MM.1S (cell line): ENCODE results near the gene IQSEC1.

Experiments
- EZH2 ChIP-seq: fragments of 300-600 bp; sonication (generic); optimal IDR thresholded peaks from 2 replicates; pipeline ENCODE3; 2017; ENCODE audit warnings: low read depth, mild to moderate bottlenecking, antibody characterized with exemption, low read length, mixed read lengths
- EZH2phosphoT487 ChIP-seq: fragments of 300-600 bp; sonication (generic); IDR thresholded peaks from 2 replicates; pipeline ENCODE4 v1.6.1; 2018; ENCODE audit warnings: antibody characterized with exemption, low read length
- TF ChIP-seq, protein P1 (sequence below): fragments of 300-600 bp; sonication (generic); IDR thresholded peaks from 2 replicates; pipeline ENCODE4 v1.5.1; 2016; ENCODE audit warnings: antibody characterized with exemption, low read length, mixed read lengths

DNA sequence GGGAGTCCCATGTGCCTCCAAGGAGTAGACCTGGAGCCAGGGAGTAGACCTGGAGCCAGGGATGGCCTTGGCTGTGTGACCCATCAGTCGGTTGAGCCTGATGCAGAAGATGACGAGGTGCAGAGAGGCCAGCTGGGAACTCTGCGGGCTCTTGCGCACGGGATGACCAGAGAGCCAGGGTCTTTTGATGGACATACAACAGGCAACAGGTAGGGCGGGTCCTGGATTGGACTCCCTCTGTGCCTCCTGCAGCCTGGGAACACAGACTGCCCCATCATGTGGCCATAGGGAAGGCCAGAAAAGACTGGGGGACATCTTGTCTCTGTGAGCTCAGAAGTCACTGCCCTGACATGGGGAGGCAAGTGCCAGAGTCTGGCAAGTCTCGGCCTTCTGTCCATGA is 164.4 kb downstream of the IQSEC1 start:
- TF ChIP-seq EZH2 (no peak), EZH2phosphoT487 (no peak)
- TF ChIP-seq, protein P1, sequence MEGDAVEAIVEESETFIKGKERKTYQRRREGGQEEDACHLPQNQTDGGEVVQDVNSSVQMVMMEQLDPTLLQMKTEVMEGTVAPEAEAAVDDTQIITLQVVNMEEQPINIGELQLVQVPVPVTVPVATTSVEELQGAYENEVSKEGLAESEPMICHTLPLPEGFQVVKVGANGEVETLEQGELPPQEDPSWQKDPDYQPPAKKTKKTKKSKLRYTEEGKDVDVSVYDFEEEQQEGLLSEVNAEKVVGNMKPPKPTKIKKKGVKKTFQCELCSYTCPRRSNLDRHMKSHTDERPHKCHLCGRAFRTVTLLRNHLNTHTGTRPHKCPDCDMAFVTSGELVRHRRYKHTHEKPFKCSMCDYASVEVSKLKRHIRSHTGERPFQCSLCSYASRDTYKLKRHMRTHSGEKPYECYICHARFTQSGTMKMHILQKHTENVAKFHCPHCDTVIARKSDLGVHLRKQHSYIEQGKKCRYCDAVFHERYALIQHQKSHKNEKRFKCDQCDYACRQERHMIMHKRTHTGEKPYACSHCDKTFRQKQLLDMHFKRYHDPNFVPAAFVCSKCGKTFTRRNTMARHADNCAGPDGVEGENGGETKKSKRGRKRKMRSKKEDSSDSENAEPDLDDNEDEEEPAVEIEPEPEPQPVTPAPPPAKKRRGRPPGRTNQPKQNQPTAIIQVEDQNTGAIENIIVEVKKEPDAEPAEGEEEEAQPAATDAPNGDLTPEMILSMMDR: no peak
